ENCODE data around the gene EMX1.
"Not testable (repeated sequence)": the region's sequence is repeated elsewhere in the genome, so short reads cannot be mapped to it uniquely, and the experiment has no call there.

EMX1 gene

DNA sequence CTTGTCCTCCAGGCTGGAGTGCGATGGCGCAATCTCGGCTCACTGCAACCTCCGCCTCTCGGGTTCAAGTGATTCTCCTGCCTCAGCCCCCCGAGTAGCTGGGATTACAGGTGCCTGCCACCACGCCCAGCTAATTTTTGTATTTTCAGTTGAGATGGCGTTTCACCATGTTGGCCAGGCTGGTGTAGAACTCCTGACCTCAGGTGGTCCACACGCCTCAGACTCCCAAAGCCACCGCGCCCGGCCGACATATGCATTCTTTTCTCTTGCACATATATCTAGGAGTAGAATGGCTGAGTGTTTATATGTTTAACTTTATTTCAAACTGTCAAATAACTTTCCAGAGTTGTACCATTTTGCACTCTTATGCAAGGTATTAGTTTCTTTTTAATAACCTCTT lies 9.9 kb upstream of the EMX1 start:
- CTCF ChIA-PET, result interaction anchor here (0.9 to 2.0 kb wide), 3 partner anchors 10 to 19 kb away, joined by 4 to 17 read pairs (median 9); no protein-coding TSS in a partner anchor
- not testable (repeated sequence) for H3K27ac ChIP-seq (ENCODE audit: extremely low read depth, low read depth, low read length); H3K36me3 ChIP-seq (ENCODE audit: control insufficient read depth in 2 of 2, insufficient read depth in 1 of 2, low read length in 2 of 2); H3K4me3 ChIP-seq (ENCODE audit: low read depth, low read length); H3K4me1 ChIP-seq (ENCODE audit: control insufficient read depth, insufficient read depth, low read length); H3K9me3 ChIP-seq (ENCODE audit: control insufficient read depth, insufficient read depth, low read depth, low read length)
- POLR2A ChIA-PET, result interaction anchor here (0.7 kb wide), 2 partner anchors 136 to 622 kb away, joined by 4 read pairs; no protein-coding TSS in a partner anchor

DNA sequence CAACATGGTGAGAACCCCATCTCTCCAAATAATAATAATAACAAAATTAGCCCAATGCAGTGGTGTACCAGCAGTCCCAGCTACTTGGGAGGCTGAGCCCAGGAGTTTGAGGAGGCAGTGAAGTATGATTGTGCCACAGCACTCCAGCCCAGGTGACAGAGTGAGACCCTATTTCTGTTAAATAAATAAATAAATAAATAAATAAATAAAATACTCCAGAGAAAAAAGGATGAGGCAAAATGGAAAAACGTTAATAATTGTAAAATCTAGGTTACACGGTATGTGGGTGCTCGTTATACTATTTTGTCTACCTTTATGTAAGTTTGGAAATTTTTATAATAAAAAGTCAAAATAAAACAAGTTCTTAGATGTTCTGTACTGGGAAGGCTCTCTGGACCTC lies 8.6 kb upstream of the EMX1 start:
- no peak overlapping the region for H3K4me3 ChIP-seq (ENCODE audit: low read depth, low read length)
- POLR2A ChIA-PET, result no interaction called here
- CTCF ChIA-PET, result no interaction called here
- peak; percentile 50; the same call in 1 of the 2 replicates for TF ChIP-seq ZNF394 (tag by site-specific recombination; IDR thresholded peaks at IDR 0.05; ENCODE audit: borderline replicate concordance)
- TF ChIP-seq ZNF169 (tag by site-specific recombination; IDR thresholded peaks at IDR 0.05), result no peak
- TF ChIP-seq, protein P1, sequence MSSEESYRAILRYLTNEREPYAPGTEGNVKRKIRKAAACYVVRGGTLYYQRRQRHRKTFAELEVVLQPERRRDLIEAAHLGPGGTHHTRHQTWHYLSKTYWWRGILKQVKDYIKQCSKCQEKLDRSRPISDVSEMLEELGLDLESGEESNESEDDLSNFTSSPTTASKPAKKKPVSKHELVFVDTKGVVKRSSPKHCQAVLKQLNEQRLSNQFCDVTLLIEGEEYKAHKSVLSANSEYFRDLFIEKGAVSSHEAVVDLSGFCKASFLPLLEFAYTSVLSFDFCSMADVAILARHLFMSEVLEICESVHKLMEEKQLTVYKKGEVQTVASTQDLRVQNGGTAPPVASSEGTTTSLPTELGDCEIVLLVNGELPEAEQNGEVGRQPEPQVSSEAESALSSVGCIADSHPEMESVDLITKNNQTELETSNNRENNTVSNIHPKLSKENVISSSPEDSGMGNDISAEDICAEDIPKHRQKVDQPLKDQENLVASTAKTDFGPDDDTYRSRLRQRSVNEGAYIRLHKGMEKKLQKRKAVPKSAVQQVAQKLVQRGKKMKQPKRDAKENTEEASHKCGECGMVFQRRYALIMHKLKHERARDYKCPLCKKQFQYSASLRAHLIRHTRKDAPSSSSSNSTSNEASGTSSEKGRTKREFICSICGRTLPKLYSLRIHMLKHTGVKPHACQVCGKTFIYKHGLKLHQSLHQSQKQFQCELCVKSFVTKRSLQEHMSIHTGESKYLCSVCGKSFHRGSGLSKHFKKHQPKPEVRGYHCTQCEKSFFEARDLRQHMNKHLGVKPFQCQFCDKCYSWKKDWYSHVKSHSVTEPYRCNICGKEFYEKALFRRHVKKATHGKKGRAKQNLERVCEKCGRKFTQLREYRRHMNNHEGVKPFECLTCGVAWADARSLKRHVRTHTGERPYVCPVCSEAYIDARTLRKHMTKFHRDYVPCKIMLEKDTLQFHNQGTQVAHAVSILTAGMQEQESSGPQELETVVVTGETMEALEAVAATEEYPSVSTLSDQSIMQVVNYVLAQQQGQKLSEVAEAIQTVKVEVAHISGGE (tag by site-specific recombination; conservative IDR thresholded peaks at IDR 0.05; ENCODE audit: low read depth), result peak; percentile 28; the same call in 1 of the 2 replicates
- peak; percentile 31 for TF ChIP-seq ZNF426 (tag by site-specific recombination; IDR thresholded peaks at IDR 0.05)
- H3K27ac ChIP-seq (ENCODE audit: extremely low read depth, low read depth, low read length), result no peak overlapping the region
- no peaks in the 10 kb centered on the region for H3K9me3 ChIP-seq (ENCODE audit: control insufficient read depth, insufficient read depth, low read depth, low read length)
- no peaks in the 10 kb centered on the region for H3K4me1 ChIP-seq (ENCODE audit: control insufficient read depth, insufficient read depth, low read length)
- no peaks in the 10 kb centered on the region for H3K36me3 ChIP-seq (ENCODE audit: control insufficient read depth in 2 of 2, insufficient read depth in 1 of 2, low read length in 2 of 2)

DNA sequence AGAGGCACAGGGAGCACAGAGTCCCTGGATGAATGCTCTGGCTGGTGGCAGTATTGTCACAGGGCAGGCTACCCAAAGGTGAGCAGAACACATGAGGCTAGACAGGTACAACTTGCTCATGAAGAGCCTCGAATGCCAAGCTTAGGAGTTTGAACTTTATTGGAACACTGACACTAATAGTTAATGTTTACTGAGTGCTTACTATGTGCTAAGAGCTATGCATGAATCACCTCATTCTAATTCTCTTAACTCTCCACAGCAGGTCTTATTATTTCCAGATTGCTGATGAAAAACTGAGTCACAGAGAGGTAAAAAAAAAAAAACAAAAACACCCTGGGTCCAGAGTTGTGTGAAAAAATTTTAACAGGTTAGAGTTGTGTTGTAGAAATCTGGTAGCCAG lies 6.1 kb upstream of the EMX1 start:
- no peaks in the 10 kb centered on the region for H3K9me3 ChIP-seq (ENCODE audit: control insufficient read depth, insufficient read depth, low read depth, low read length)
- no peak overlapping the region for H3K4me3 ChIP-seq (ENCODE audit: low read depth, low read length)
- ChIA-PET POLR2A (no interaction called here), CTCF (interaction anchor here (0.7 kb wide), 1 partner anchor 19 kb away, joined by 3 read pairs; no protein-coding TSS in a partner anchor)
- H3K4me1 ChIP-seq (ENCODE audit: control insufficient read depth, insufficient read depth, low read length), result no peaks in the 10 kb centered on the region
- no peak overlapping the region for H3K27ac ChIP-seq (ENCODE audit: extremely low read depth, low read depth, low read length)
- TF ChIP-seq MEIS1 (CRISPR knock-in tag; IDR thresholded peaks at IDR 0.05; ENCODE audit: borderline replicate concordance), result no peak
- no peaks in the 10 kb centered on the region for H3K36me3 ChIP-seq (ENCODE audit: control insufficient read depth in 2 of 2, insufficient read depth in 1 of 2, low read length in 2 of 2)

DNA sequence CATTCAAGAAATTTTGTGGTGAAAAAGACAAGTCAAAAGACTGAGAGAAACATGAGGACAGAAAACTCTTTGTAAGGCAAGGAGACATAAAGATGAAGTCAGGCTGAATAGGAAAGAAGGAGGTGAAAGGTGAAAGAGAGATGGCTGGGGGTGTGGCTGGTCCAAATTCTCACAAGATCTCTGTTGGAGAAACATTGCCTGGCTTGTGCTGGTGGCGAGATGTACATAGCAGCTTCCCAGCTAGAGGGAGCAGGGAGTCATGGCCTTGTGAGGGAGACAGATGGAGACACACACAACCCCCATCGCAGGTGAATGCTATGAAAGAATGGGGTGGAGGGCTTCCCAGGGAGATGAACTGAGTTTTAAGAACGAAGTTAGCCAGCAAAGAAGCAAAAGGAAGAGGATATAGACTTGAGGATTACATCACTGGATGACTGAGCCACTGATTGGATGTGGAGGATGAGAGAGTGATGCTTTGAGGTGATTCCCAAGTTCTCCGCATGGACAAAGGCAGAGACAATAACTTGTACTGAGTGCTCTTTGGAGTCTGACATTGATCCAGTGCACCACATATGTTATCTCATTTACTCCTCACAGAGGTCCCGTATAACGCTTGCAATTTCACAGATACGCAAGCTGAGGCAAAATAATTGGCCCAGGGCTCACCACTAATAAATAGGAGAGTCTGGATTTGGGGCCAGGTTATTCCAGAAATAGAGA lies 3.7 kb upstream of the EMX1 start:
- Histone ChIP-seq H3K36me3 (ENCODE audit: control insufficient read depth in 2 of 2, insufficient read depth in 1 of 2, low read length in 2 of 2) (no peaks in the 10 kb centered on the region), H3K9me3 (ENCODE audit: control insufficient read depth, insufficient read depth, low read depth, low read length) (no peaks in the 10 kb centered on the region), H3K27ac (ENCODE audit: extremely low read depth, low read depth, low read length) (no peak overlapping the region), H3K4me3 (ENCODE audit: low read depth, low read length) (no peak overlapping the region), H3K4me1 (ENCODE audit: control insufficient read depth, insufficient read depth, low read length) (no peaks in the 10 kb centered on the region)
- peak; percentile 31; the same call in 1 of the 2 replicates for TF ChIP-seq ZBTB17 (tag by site-specific recombination; IDR thresholded peaks at IDR 0.05)
- no peak for TF ChIP-seq BCL11B (tag by site-specific recombination; IDR thresholded peaks at IDR 0.05; ENCODE audit: low read depth)
- TF ChIP-seq PRDM1 (tag by site-specific recombination; IDR thresholded peaks at IDR 0.05), result peak; percentile 64
- TF ChIP-seq, protein P2, sequence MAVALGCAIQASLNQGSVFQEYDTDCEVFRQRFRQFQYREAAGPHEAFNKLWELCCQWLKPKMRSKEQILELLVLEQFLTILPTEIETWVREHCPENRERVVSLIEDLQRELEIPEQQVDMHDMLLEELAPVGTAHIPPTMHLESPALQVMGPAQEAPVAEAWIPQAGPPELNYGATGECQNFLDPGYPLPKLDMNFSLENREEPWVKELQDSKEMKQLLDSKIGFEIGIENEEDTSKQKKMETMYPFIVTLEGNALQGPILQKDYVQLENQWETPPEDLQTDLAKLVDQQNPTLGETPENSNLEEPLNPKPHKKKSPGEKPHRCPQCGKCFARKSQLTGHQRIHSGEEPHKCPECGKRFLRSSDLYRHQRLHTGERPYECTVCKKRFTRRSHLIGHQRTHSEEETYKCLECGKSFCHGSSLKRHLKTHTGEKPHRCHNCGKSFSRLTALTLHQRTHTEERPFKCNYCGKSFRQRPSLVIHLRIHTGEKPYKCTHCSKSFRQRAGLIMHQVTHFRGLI (tag by site-specific recombination; IDR thresholded peaks at IDR 0.05), result no peak
- no peak for TF ChIP-seq ZNF157 (tag by site-specific recombination; IDR thresholded peaks at IDR 0.05)
- no peak for TF ChIP-seq HOXA7 (CRISPR knock-in tag; IDR thresholded peaks at IDR 0.05; ENCODE audit: borderline replicate concordance)
- TF ChIP-seq ZNF174 (tag by site-specific recombination; IDR thresholded peaks at IDR 0.05), result no peak
- no peak for TF ChIP-seq ZNF155 (tag by site-specific recombination; IDR thresholded peaks at IDR 0.05)
- ChIA-PET POLR2A (no interaction called here), CTCF (interaction anchor here (0.9 to 1.8 kb wide), 4 partner anchors 16 to 266 kb away, joined by 3 to 7 read pairs (median 4); no protein-coding TSS in a partner anchor)

Data from HEK293 (cell line).